Liver (tissue), 9 donors: Measurements from ENCODE around the gene ARID5B. TPM values are rescaled to one million over a fixed set of nuclear protein-coding genes. Genes with fewer than 3 reads are reported as not detected.

Source experiments
- DNase-seq: peaks from one replicate; pipeline ENCODE4 v3.0.0-alpha.2; 2017; ENCODE audit warnings: low spot score
- H3K27ac ChIP-seq, 2 donors: one replicate each; pipeline ENCODE4 v1.7.0; 2013; ENCODE audit warnings: inconsistent platforms in 2 of 2, low read length in 2 of 2, control low read depth in 1 of 2, low read depth in 1 of 2, mild to moderate bottlenecking in 1 of 2
- H3K27me3 ChIP-seq, 4 donors: one replicate each; pipeline versions ENCODE4 v1.6.1 to v1.7.0; 2013; ENCODE audit warnings: low read length in 3 of 4, inconsistent platforms in 1 of 4, mild to moderate bottlenecking in 1 of 4, moderate library complexity in 1 of 4; ENCODE audit not compliant: control insufficient read depth in 4 of 4, insufficient read depth in 4 of 4
- H3K36me3 ChIP-seq, 4 donors: one replicate each; pipeline versions ENCODE4 v1.6.1 to v1.7.0; 2013; ENCODE audit warnings: low read length in 3 of 4, mild to moderate bottlenecking in 3 of 4, low read depth in 1 of 4, moderate library complexity in 1 of 4; ENCODE audit not compliant: control insufficient read depth in 4 of 4, insufficient read depth in 3 of 4
- H3K4me1 ChIP-seq, 4 donors: one replicate each; pipeline versions ENCODE4 v1.6.1 to v1.7.0; 2013; ENCODE audit warnings: low read length in 3 of 4, mild to moderate bottlenecking in 3 of 4, moderate library complexity in 1 of 4; ENCODE audit not compliant: control insufficient read depth in 4 of 4, insufficient read depth in 4 of 4
- H3K4me3 ChIP-seq, 3 donors: one replicate each; pipeline versions ENCODE4 v1.6.1 to v1.7.0; 2013; ENCODE audit warnings: low read length in 3 of 3, control low read depth in 1 of 3, low read depth in 1 of 3, mild to moderate bottlenecking in 1 of 3
- H3K9ac ChIP-seq, 2 donors: one replicate each; pipeline ENCODE4 v1.7.0; 2013; ENCODE audit warnings: low read length in 2 of 2, mild to moderate bottlenecking in 2 of 2, moderate library complexity in 2 of 2, control low read depth in 1 of 2, low read depth in 1 of 2
- H3K9me3 ChIP-seq, 4 donors: one replicate each; pipeline versions ENCODE4 v1.6.1 to v1.7.0; 2013; ENCODE audit warnings: low read length in 3 of 4; ENCODE audit not compliant: control insufficient read depth in 4 of 4
- ATF3 ChIP-seq: IDR thresholded peaks from 2 replicates; pipeline ENCODE4 v1.6.1; 2016; ENCODE audit warnings: antibody characterized with exemption
- CTCF ChIP-seq: fragments of 150-350 bp; IDR thresholded peaks from 2 replicates; pipeline ENCODE4 v1.5.1; 2017; ENCODE audit warnings: improper control_type of control experiment, low read depth, low read length; ENCODE audit not compliant: missing input control
- EGR1 ChIP-seq, 2 donors: IDR thresholded peaks; 2 replicates each; pipeline ENCODE4 v1.6.1; 2016 to 2018; ENCODE audit warnings: antibody characterized with exemption in 2 of 2, low read depth in 2 of 2
- FOXA2 ChIP-seq: IDR thresholded peaks from 2 replicates; pipeline ENCODE4 v1.6.1; 2016; ENCODE audit warnings: antibody characterized with exemption
- GABPA ChIP-seq, 2 donors: IDR thresholded peaks in 1 of 2; conservative IDR thresholded peaks in 1 of 2; 2 replicates each; pipeline ENCODE4 v1.6.1; 2016; ENCODE audit warnings: antibody characterized with exemption in 2 of 2, mild to moderate bottlenecking in 1 of 2, moderate library complexity in 1 of 2
- HNF4A ChIP-seq, 2 donors: conservative IDR thresholded peaks; 2 replicates each; pipeline ENCODE4 v1.6.1; 2016; ENCODE audit warnings: antibody characterized with exemption in 2 of 2, mild to moderate bottlenecking in 2 of 2
- HNF4G ChIP-seq: IDR thresholded peaks from 2 replicates; pipeline ENCODE4 v1.6.1; 2016; ENCODE audit warnings: antibody characterized with exemption
- JUND ChIP-seq, 2 donors: IDR thresholded peaks; 2 replicates each; pipeline ENCODE4 v1.6.1; 2016; ENCODE audit warnings: antibody characterized with exemption in 2 of 2
- MAX ChIP-seq: IDR thresholded peaks from 2 replicates; pipeline ENCODE4 v1.6.1; 2016; ENCODE audit warnings: antibody characterized with exemption
- NR2F2 ChIP-seq: IDR thresholded peaks from 2 replicates; pipeline ENCODE4 v1.6.1; 2016; ENCODE audit warnings: antibody characterized with exemption
- RAD21 ChIP-seq, 2 donors: IDR thresholded peaks; 2 replicates each; pipeline ENCODE4 v1.6.1; 2016; ENCODE audit warnings: antibody characterized with exemption in 2 of 2, mild to moderate bottlenecking in 2 of 2
- REST ChIP-seq: IDR thresholded peaks from 2 replicates; pipeline ENCODE4 v1.6.1; 2016; ENCODE audit warnings: antibody characterized with exemption, mild to moderate bottlenecking
- RXRA ChIP-seq, 2 donors: IDR thresholded peaks; 2 replicates each; pipeline ENCODE4 v1.6.1; 2017 to 2018; ENCODE audit warnings: antibody characterized with exemption in 2 of 2, mild to moderate bottlenecking in 1 of 2
- SP1 ChIP-seq: IDR thresholded peaks from 2 replicates; pipeline ENCODE4 v1.6.1; 2018; ENCODE audit warnings: antibody characterized with exemption, mild to moderate bottlenecking
- TAF1 ChIP-seq: conservative IDR thresholded peaks from 2 replicates; pipeline ENCODE4 v1.6.1; 2016; ENCODE audit warnings: antibody characterized with exemption, mild to moderate bottlenecking
- YY1 ChIP-seq: IDR thresholded peaks from 2 replicates; pipeline ENCODE4 v1.6.1; 2016; ENCODE audit warnings: antibody characterized with exemption, mild to moderate bottlenecking
- ZBTB33 ChIP-seq: IDR thresholded peaks from 2 replicates; pipeline ENCODE4 v1.6.1; 2016; ENCODE audit warnings: antibody characterized with exemption
- WGBS: extraction: QIAGEN DNeasy Blood & Tissue Kit; methylation state at CpG from one replicate; pipeline ENCODE4 v1.1.7; 2013; 5-methylcytosine and 5-hydroxymethylcytosine counted together
- polyA plus RNA-seq, 2 donors: library from polyadenylated mRNA; stranded (reverse) in 1 of 2; unstranded in 1 of 2; fragments of 200-250 nt in 1 of 2; fragments of >200 nt in 1 of 2; fragmentation: Nextera tagmentation in 1 of 2; extraction: Ambion mirVana in 1 of 2; gene quantifications; one replicate each; pipeline versions ENCODE4 v1.2.1 to v1.2.3, GENCODE V29; 2013 to 2015
- total RNA-seq, 2 donors: library from RNA; depleted of rRNA; stranded (reverse); fragments of >200 nt; gene quantifications; one replicate each; pipeline ENCODE4 v1.2.3, GENCODE V29; 2014
- donor health status: healthy.
- donor health status: healthy.
- donor health status: healthy.
- donor health status: healthy.
- donor health status: healthy.

ARID5B gene
- total and polyA plus RNA-seq, 4 donors: 1.3 to 6.4 (median 5.2) TPM

- H3K9ac ChIP-seq: peak overlapping the region in 1 of 2 donors; percentile 64
- peak overlapping the region; percentile 78 to 80 for H3K27ac ChIP-seq
- WGBS: 38% methylated on average over 1 of the region's 1 CpG
- H3K4me1 ChIP-seq: peaks cover 0 to 7% (median 3%) of the 10 kb centered on the region in 4 donors
- no peaks in the 10 kb centered on the region for H3K9me3 ChIP-seq
- DNase-seq: no peak
- H3K4me3 ChIP-seq: no peak overlapping the region
- H3K27me3 ChIP-seq: no peaks in the 10 kb centered on the region
- peaks cover 0 to 6% (median 0%) of the 10 kb centered on the region in 4 donors for H3K36me3 ChIP-seq
- no peak for TF ChIP-seq ATF3
- peak; percentile 11 to 14 for TF ChIP-seq RXRA (IDR thresholded peaks at IDR 0.05)
- TF ChIP-seq NR2F2: no peak
- peak in 1 of 2 donors; percentile 20 for TF ChIP-seq HNF4A (conservative IDR thresholded peaks at IDR 0.05)
- no peak for TF ChIP-seq EGR1 (IDR thresholded peaks at IDR 0.05; ENCODE audit: low read depth in 2 of 2)
- no peak for TF ChIP-seq FOXA2
- no peak for TF ChIP-seq GABPA (IDR thresholded peaks at IDR 0.05 in 1 of 2, conservative IDR thresholded peaks at IDR 0.05 in 1 of 2)
- TF ChIP-seq JUND (IDR thresholded peaks at IDR 0.05): no peak
- no peak for TF ChIP-seq TAF1
- peak; percentile 38 for TF ChIP-seq MAX
- TF ChIP-seq REST: no peak
- TF ChIP-seq YY1: peak; percentile 58
- peak; percentile 59 to 61 for TF ChIP-seq RAD21 (IDR thresholded peaks at IDR 0.05)
- no peak for TF ChIP-seq HNF4G
- TF ChIP-seq ZBTB33: no peak
- peak; percentile 15 for TF ChIP-seq CTCF
- TF ChIP-seq SP1: peak; percentile 28
Measured at GRCh38 chr10:61943674-61944378, 42.3 kb downstream of the ARID5B start.
